T1000 (cell line): ENCODE measurements around the gene PTPDC1.

Experiments used
- DNase-seq: peaks from one replicate; lab custom pipeline; 2025; ENCODE audit warnings: mixed read lengths; lab: John Stamatoyannopoulos, UW

PTPDC1 gene

GRCh38 chr9:94084314-94084713, at the start of gene PTPDC1:
Gene PTPDC1 (plus strand): TSS chr9:94084464. CDS start chr9:94084531, 67 bp downstream.
- DNase-seq: no peak

GRCh38 chr9:94034511-94034910, 49.8 kb upstream of the PTPDC1 start:
- no peak for DNase-seq

GRCh38 chr9:94039786-94040185, 44.5 kb upstream of the PTPDC1 start:
- no peak for DNase-seq

GRCh38 chr9:94042516-94043360, 41.5 kb upstream of the PTPDC1 start:
- no peak for DNase-seq

- DNase-seq: no peak
Measured at GRCh38 chr9:94054716-94055115, 29.5 kb upstream of the PTPDC1 start.

- no peak for DNase-seq
Measured at GRCh38 chr9:94056442-94056974, 27.8 kb upstream of the PTPDC1 start.

- no peak for DNase-seq
Measured at GRCh38 chr9:94057918-94058317, 26.3 kb upstream of the PTPDC1 start.

- DNase-seq: no peak
Measured at GRCh38 chr9:94061864-94062263, 22.4 kb upstream of the PTPDC1 start.

GRCh38 chr9:94065535-94065961, 18.7 kb upstream of the PTPDC1 start:
- peak; percentile 34 for DNase-seq

GRCh38 chr9:94068257-94068656, 16.0 kb upstream of the PTPDC1 start:
- DNase-seq: no peak

- no peak for DNase-seq
Measured at GRCh38 chr9:94076557-94076956, 7.7 kb upstream of the PTPDC1 start.

- no peak for DNase-seq
Measured at GRCh38 chr9:94078086-94078485, 6.2 kb upstream of the PTPDC1 start.

GRCh38 chr9:94079236-94079635, 5.0 kb upstream of the PTPDC1 start:
- no peak for DNase-seq

- DNase-seq: no peak
Measured at GRCh38 chr9:94080249-94080648, 4.0 kb upstream of the PTPDC1 start.

- no peak for DNase-seq
Measured at GRCh38 chr9:94081435-94081834, 2.8 kb upstream of the PTPDC1 start.

GRCh38 chr9:94081864-94082463, 2.3 kb upstream of the PTPDC1 start:
- no peak for DNase-seq

- no peak for DNase-seq
Measured at GRCh38 chr9:94082553-94082952, 1.7 kb upstream of the PTPDC1 start.

- DNase-seq: no peak
Measured at GRCh38 chr9:94082956-94083355, 1.3 kb upstream of the PTPDC1 start.

GRCh38 chr9:94083384-94083783, 880 bp upstream of the PTPDC1 start:
- DNase-seq: no peak

- DNase-seq: no peak
Measured at GRCh38 chr9:94085062-94085639, 887 bp downstream of the PTPDC1 start.

GRCh38 chr9:94086486-94087345, 2.5 kb downstream of the PTPDC1 start:
- no peak for DNase-seq
